GM19324 (cell line): ENCODE data around the gene RBM15B.
A peak's percentile ranks its signal among the peaks of the same experiment; 100 is the strongest.

ENCODE experiments used
- ATAC-seq: cut with Tn5 transposase; IDR thresholded peaks from one replicate; pipeline ENCODE4 v1.9.1; 2021; ENCODE audit warnings: mild to moderate bottlenecking, moderate library complexity; ENCODE audit not compliant: unreplicated experiment, low FRiP score

Gene RBM15B

GRCh38 chr3:51390246-51391074 lies 625 bp upstream of the RBM15B start:
- ATAC-seq: no peak

GRCh38 chr3:51391566-51392354 lies 675 bp downstream of the RBM15B start:
- peak; percentile 17 for ATAC-seq

GRCh38 chr3:51392355-51393133 lies 1.5 kb downstream of the RBM15B start:
- ATAC-seq: no peak

GRCh38 chr3:51393134-51393495 lies 2.0 kb downstream of the RBM15B start:
- ATAC-seq: no peak

- no peak for ATAC-seq
Measured at GRCh38 chr3:51393564-51393963, 2.5 kb downstream of the RBM15B start.

- no peak for ATAC-seq
Measured at GRCh38 chr3:51394541-51394940, 3.5 kb downstream of the RBM15B start.

- ATAC-seq: no peak
Measured at GRCh38 chr3:51395493-51396213, 4.6 kb downstream of the RBM15B start.

GRCh38 chr3:51396401-51396800 lies 5.3 kb downstream of the RBM15B start:
- no peak for ATAC-seq

- no peak for ATAC-seq
Measured at GRCh38 chr3:51397392-51397791, 6.3 kb downstream of the RBM15B start.

- no peak for ATAC-seq
Measured at GRCh38 chr3:51398595-51399310, 7.7 kb downstream of the RBM15B start.

GRCh38 chr3:51400166-51400565 lies 9.1 kb downstream of the RBM15B start:
- no peak for ATAC-seq

- no peak for ATAC-seq
Measured at GRCh38 chr3:51401735-51402134, 10.7 kb downstream of the RBM15B start.

GRCh38 chr3:51403675-51404074 lies 12.6 kb downstream of the RBM15B start:
- no peak for ATAC-seq

GRCh38 chr3:51408021-51408420 lies 16.9 kb downstream of the RBM15B start:
- no peak for ATAC-seq

GRCh38 chr3:51408813-51409212 lies 17.7 kb downstream of the RBM15B start:
- ATAC-seq: no peak

- no peak for ATAC-seq
Measured at GRCh38 chr3:51422211-51422610, 31.1 kb downstream of the RBM15B start.

GRCh38 chr3:51426921-51427320 lies 35.8 kb downstream of the RBM15B start:
- ATAC-seq: no peak

GRCh38 chr3:51429138-51429537 lies 38.1 kb downstream of the RBM15B start:
- no peak for ATAC-seq

GRCh38 chr3:51434110-51434509 lies 43.0 kb downstream of the RBM15B start:
- ATAC-seq: no peak
